HG03442 (cell line): ENCODE data around the gene FOXD4L1.
"Not testable (repeated sequence)": the region's sequence is repeated elsewhere in the genome, so short reads cannot be mapped to it uniquely, and the experiment has no call there.

ENCODE experiments used
- ATAC-seq: cut with Tn5 transposase; IDR thresholded peaks from one replicate; pipeline ENCODE4 v1.9.1; 2021; ENCODE audit warnings: mild to moderate bottlenecking, moderate library complexity; ENCODE audit not compliant: unreplicated experiment

Gene FOXD4L1

GRCh38 chr2:113498365-113498764, at the start of gene FOXD4L1:
Gene FOXD4L1, plus strand, starts transcription at chr2:113498665. Its CDS starts 592 bp downstream, at chr2:113499257.
- ATAC-seq = not testable (repeated sequence)

GRCh38 chr2:113465770-113466169, 32.7 kb upstream of the FOXD4L1 start:
- ATAC-seq = not testable (repeated sequence)

GRCh38 chr2:113476688-113477368, 21.6 kb upstream of the FOXD4L1 start:
- ATAC-seq = not testable (repeated sequence)

GRCh38 chr2:113496527-113496926, 1.9 kb upstream of the FOXD4L1 start:
- ATAC-seq = not testable (repeated sequence)

- ATAC-seq = not testable (repeated sequence)
Measured at GRCh38 chr2:113499019-113499885, 787 bp downstream of the FOXD4L1 start.

GRCh38 chr2:113499886-113500722, 1.6 kb downstream of the FOXD4L1 start:
- not testable (repeated sequence) for ATAC-seq

GRCh38 chr2:113500723-113501038, 2.2 kb downstream of the FOXD4L1 start:
- ATAC-seq = not testable (repeated sequence)

GRCh38 chr2:113502216-113503093, 4.0 kb downstream of the FOXD4L1 start:
- peak; percentile 10 for ATAC-seq

GRCh38 chr2:113503094-113504042, 4.9 kb downstream of the FOXD4L1 start:
- ATAC-seq = peak; percentile 45

GRCh38 chr2:113504081-113504480, 5.6 kb downstream of the FOXD4L1 start:
- not testable (repeated sequence) for ATAC-seq

GRCh38 chr2:113507394-113508140, 9.1 kb downstream of the FOXD4L1 start:
- ATAC-seq = not testable (repeated sequence)

GRCh38 chr2:113508187-113508586, 9.7 kb downstream of the FOXD4L1 start:
- ATAC-seq = not testable (repeated sequence)

GRCh38 chr2:113510913-113511312, 12.4 kb downstream of the FOXD4L1 start:
- ATAC-seq = not testable (repeated sequence)

- ATAC-seq = not testable (repeated sequence)
Measured at GRCh38 chr2:113511859-113512258, 13.4 kb downstream of the FOXD4L1 start.

- not testable (repeated sequence) for ATAC-seq
Measured at GRCh38 chr2:113515457-113515856, 17.0 kb downstream of the FOXD4L1 start.

GRCh38 chr2:113515995-113516394, 17.5 kb downstream of the FOXD4L1 start:
- not testable (repeated sequence) for ATAC-seq

- not testable (repeated sequence) for ATAC-seq
Measured at GRCh38 chr2:113517025-113517424, 18.6 kb downstream of the FOXD4L1 start.

GRCh38 chr2:113520837-113521236, 22.4 kb downstream of the FOXD4L1 start:
- not testable (repeated sequence) for ATAC-seq
